ENCODE data around the gene DNAJC6.

The DNAJC6 gene

DNA sequence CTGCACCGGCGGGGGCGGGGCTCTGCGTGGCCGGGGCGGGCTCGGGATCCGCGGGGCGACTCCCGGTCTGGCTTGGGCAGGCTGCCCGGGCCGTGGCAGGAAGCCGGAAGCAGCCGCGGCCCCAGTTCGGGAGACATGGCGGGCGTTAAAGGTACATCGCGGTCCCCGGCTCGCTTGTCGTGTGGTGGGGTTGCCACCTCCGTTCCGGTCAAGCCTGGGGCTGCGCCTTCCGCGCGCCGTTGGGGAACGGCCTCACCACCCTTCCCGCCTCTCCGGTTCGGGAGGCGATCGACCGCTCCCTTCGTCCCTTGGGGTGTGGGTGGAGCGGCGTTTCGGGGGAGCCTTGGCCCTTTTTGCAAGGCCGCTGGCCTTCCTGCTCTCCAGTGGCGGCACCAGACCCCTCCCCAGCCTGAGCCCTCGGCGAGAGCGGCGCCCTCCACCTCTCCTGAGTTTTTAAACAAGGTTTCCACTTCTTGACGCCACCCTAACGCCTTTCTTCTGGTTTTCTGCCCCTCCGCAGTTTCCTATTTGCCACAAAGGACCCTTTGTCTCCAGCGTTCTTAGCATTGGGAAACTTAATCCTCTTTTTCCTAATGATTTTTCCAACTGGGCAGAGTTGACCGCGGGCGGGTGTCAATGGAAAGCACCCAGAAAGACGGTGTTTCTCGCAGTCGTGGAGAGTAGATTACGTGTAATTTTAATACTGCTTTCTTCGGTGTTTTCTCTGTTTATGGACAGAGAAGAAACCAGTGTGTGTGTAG lies 111.4 kb downstream of the DNAJC6 start, which contains the start of the genes LEPR and LEPROT:
Gene LEPR (plus strand): TSS at position 79 of the 761 bp plus-strand sequence. CDS start 144,898 bp downstream, outside the sequence.
Gene LEPROT (plus strand): TSS at position 79 of the 761 bp plus-strand sequence. CDS start 57 bp downstream, at position 136.
- no peaks in the 10 kb centered on the region for H3K9me3 Mint-ChIP-seq
- H3K4me3 Mint-ChIP-seq, result peak within 1 kb of the TSS in 1 of 3 experiments; percentile 92
- H3K27ac Mint-ChIP-seq, result peak within 1 kb of the TSS in 1 of 3 experiments; percentile 95
- peaks cover 3% of the 10 kb centered on the region for H3K4me1 Mint-ChIP-seq
- H3K27me3 Mint-ChIP-seq (ENCODE audit: low read depth), result peaks cover 5% of the 10 kb centered on the region
- H3K36me3 Mint-ChIP-seq (ENCODE audit: low read depth), result peaks cover 17% of the 10 kb centered on the region
- TF ChIP-seq, protein P1, sequence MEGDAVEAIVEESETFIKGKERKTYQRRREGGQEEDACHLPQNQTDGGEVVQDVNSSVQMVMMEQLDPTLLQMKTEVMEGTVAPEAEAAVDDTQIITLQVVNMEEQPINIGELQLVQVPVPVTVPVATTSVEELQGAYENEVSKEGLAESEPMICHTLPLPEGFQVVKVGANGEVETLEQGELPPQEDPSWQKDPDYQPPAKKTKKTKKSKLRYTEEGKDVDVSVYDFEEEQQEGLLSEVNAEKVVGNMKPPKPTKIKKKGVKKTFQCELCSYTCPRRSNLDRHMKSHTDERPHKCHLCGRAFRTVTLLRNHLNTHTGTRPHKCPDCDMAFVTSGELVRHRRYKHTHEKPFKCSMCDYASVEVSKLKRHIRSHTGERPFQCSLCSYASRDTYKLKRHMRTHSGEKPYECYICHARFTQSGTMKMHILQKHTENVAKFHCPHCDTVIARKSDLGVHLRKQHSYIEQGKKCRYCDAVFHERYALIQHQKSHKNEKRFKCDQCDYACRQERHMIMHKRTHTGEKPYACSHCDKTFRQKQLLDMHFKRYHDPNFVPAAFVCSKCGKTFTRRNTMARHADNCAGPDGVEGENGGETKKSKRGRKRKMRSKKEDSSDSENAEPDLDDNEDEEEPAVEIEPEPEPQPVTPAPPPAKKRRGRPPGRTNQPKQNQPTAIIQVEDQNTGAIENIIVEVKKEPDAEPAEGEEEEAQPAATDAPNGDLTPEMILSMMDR (IDR thresholded peaks at IDR 0.05; ENCODE audit: unreplicated experiment in 3 of 3), result no peak

DNA sequence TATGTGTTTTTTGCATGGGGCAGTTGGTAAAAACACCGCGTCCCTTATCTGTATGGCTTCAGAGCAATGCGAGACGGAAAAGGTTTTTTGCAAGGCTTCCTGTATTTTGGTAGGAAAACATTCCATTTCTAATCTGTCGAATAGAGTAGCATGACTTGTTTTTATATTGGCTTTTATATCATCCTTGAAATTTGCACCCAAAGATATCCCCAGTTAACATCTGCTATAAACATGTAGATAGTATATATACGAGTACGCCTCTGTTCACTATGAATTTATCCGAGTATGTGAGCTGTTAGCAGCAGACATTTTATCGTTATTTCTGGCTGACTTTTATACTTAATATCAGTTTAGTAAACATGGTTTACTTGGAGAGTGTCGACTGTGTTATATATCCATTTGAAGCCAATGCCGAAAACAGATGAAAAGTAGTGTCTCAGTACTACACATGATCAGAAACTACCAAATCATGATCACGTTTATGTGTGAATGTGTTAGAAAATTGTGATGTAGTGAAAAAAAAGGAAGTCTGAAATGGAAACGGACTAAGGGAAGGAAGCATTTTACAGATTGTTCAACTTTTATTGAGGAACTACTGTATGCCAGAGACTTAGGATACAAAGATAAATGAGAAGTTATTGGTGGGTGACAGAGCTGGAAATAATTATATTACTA lies 112.1 kb downstream of the DNAJC6 start:
- Mint-ChIP-seq H3K27ac (no peak overlapping the region), H3K4me1 (peaks cover 3% of the 10 kb centered on the region), H3K27me3 (ENCODE audit: low read depth) (peaks cover 5% of the 10 kb centered on the region), H3K36me3 (ENCODE audit: low read depth) (peaks cover 24% of the 10 kb centered on the region), H3K9me3 (no peaks in the 10 kb centered on the region), H3K4me3 (no peak overlapping the region)
- TF ChIP-seq, protein P1 (IDR thresholded peaks at IDR 0.05; ENCODE audit: unreplicated experiment in 3 of 3), result no peak

- H3K36me3 Mint-ChIP-seq (ENCODE audit: low read depth), result peaks cover 32% of the 10 kb centered on the region
- TF ChIP-seq, protein P1 (IDR thresholded peaks at IDR 0.05; ENCODE audit: unreplicated experiment in 3 of 3), result no peak
- no peak overlapping the region for H3K27ac Mint-ChIP-seq
- H3K27me3 Mint-ChIP-seq (ENCODE audit: low read depth), result peaks cover 5% of the 10 kb centered on the region
- H3K9me3 Mint-ChIP-seq, result no peaks in the 10 kb centered on the region
- no peak overlapping the region for H3K4me3 Mint-ChIP-seq
- H3K4me1 Mint-ChIP-seq, result peaks cover 3% of the 10 kb centered on the region
Observed at GRCh38 chr1:65422241-65423203, 113.2 kb downstream of the DNAJC6 start.

GRCh38 chr1:65423884-65424572 lies 114.7 kb downstream of the DNAJC6 start:
- TF ChIP-seq, protein P1 (IDR thresholded peaks at IDR 0.05; ENCODE audit: unreplicated experiment in 3 of 3), result no peak
- H3K27me3 Mint-ChIP-seq (ENCODE audit: low read depth), result peaks cover 5% of the 10 kb centered on the region
- H3K4me3 Mint-ChIP-seq, result no peak overlapping the region
- peak overlapping the region in 1 of 3 experiments; percentile 32 for H3K27ac Mint-ChIP-seq
- H3K4me1 Mint-ChIP-seq, result peaks cover 3% of the 10 kb centered on the region
- H3K9me3 Mint-ChIP-seq, result no peaks in the 10 kb centered on the region
- peaks cover 38% of the 10 kb centered on the region for H3K36me3 Mint-ChIP-seq (ENCODE audit: low read depth)

DNA sequence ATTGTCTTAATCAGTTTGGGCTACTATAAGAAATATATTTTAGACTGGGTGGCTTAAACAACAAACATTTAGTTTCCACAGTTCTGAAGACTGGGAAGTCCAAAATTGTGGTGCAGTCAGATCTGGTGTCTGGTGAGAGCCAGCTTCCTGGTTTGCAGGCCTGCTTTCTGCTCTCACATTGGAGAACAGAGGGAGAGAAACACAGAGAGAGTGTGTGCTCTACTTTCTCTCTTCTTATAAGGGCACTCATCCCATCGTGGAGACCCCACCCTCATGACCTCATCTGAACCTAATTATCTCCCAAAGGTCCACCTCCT lies 115.2 kb downstream of the DNAJC6 start:
- TF ChIP-seq, protein P1 (IDR thresholded peaks at IDR 0.05; ENCODE audit: unreplicated experiment in 3 of 3), result no peak
- Mint-ChIP-seq H3K9me3 (no peaks in the 10 kb centered on the region), H3K36me3 (ENCODE audit: low read depth) (peaks cover 40% of the 10 kb centered on the region), H3K27me3 (ENCODE audit: low read depth) (peaks cover 5% of the 10 kb centered on the region), H3K4me1 (peaks cover 2% of the 10 kb centered on the region), H3K4me3 (peak overlapping the region in 2 of 3 experiments; percentile 42 to 43), H3K27ac (no peak overlapping the region)

Measured in nephron (organoid).